GM19372 (cell line): Measurements from ENCODE around the gene DIAPH3.

ENCODE experiments used
- ATAC-seq: cut with Tn5 transposase; IDR thresholded peaks from one replicate; pipeline ENCODE4 v1.9.1; 2021; ENCODE audit warnings: mild to moderate bottlenecking, low read depth, moderate library complexity; ENCODE audit not compliant: unreplicated experiment

Gene DIAPH3

DNA sequence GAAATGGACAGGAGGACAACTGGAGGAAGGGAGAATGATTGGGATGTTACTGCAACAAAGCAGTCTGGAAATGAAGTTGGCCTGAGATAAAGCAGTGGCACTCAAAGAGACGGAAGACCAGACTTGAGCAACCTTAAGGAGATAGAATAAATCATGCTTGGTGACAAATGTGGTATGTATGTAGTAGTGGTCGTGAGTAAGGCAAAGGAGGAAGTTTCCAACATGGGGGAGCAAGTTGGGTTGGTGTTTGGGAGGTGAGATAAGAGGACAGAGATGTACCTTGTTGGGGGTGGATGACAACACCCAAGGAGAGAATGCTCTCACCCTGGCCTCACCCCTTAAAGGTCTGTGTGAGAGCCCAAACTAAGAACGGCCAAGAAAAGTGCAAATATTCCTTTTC, 420.5 kb downstream of the DIAPH3 start:
- no peak for ATAC-seq

DNA sequence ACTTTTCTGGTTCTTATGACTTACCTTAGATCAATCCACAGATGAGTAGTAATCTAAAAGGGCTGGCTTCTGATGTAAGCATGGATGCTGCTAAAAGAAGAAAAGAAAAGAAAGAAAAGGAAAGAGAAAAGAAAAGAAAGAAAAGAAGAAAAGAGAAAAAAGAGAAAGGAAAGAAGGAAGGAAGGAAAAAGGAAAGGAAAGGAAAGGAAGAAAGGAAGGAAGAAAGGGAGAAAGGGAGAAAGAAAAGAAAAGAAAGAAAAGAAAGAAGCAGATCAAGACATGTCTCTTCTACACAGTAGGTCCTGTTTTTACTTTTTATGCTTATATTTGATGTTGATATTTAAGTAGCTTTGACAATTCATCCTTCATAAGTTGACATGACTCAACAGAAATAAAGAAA, 421.3 kb downstream of the DIAPH3 start:
- no peak for ATAC-seq

DNA sequence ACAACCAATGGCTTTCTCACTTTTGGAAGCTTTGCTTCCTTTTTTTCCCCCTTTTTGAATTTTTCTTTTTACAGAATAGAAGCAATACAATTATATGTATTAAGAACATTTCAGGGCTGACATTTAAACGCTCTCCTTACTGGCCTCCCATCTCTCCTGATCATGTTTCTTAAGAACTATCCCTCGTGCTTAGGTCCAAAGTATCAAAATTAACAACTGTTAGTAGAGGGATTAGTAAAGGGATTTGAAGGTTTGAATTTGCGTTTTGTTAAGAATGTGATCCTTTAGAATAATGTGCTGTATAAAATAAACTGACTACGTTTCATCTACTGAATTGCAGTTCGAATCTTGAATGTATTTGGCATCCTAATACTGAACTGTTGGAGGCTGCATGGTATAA, 424.8 kb downstream of the DIAPH3 start:
- ATAC-seq, result no peak

DNA sequence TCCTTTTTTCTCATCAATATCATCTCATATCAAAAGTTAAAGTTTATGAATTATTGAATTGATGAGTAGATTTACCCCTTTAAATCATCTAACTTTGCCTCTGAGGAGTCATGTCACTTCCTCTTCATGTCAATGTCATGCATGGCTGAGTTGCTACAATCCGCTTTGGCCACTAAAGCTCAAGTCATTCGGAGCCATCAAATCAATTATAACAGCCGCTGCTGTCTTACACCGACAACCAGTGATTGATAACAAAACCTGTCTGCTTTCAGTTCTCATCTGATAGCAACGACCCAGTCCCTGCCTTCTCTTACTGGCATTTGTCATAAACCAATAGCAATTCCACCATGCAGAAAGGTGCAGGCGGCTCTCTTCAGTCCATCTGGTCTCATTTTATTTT, 429.3 kb downstream of the DIAPH3 start:
- peak; percentile 97 for ATAC-seq

DNA sequence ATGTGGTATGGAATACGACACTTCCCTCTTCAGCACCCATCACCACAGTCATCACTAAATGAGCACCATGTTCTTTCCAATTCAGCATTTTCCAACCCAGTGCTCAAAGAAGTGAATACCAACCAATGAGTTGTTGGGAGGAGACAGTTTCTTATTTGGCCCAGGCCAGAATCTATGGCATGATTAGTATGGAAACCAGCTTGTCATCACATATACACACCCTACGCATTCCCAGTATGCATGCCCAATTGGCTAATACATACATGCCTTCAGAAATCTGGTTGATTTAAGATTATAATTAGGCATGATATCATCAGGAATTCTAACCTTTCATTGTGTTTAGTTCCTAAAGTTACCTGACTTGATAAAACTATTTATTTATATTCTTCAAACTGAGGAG, 430.0 kb downstream of the DIAPH3 start:
- no peak for ATAC-seq

DNA sequence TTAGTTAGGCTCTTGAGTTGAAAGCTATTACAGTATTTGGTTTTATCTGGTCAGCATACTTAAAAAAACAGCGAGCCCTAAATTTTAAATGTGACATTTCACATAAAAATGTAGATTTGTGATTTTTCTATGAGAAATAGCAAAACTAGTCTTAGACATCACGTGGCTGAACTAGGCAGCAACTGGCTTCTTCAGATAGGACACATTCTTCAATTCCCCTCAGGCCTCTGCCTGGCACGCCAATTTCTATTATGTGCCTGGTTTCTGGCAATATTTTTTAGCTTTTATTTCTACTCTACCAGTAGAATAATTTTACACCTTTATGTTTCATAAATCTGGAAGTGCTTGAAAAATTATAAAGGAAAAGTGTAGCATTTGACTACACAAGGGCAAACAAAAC, 433.7 kb downstream of the DIAPH3 start:
- ATAC-seq, result no peak

DNA sequence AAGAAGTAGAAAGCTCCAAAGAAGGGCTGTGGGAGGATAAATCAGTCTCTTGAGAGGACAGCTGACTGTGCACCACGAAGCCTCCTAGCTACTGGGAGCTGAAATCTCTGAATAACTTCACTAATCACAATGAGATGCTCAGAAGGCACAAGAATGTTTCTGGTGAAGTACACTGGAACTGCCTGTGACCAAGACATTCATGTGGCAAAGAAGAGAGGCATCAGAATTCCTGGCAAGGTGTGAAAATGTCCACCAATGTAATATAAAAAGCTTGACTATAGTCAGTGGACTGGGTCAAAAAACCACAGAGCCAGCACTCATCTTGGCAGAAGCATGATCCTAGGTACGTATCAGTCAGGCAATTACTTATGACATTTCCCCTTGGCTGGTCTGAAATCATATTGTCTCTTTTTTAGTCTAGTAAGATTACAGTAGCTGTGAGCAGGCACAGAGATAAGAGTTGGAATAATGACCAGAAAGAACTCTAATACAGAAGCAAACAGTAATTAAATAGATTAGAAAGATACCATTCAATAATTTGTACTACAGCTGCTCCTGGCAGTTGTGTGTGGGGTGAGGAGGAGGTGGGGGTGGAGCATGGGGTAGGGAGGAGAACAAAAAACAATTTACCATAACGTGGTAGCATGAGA, 434.7 kb downstream of the DIAPH3 start:
- no peak for ATAC-seq

DNA sequence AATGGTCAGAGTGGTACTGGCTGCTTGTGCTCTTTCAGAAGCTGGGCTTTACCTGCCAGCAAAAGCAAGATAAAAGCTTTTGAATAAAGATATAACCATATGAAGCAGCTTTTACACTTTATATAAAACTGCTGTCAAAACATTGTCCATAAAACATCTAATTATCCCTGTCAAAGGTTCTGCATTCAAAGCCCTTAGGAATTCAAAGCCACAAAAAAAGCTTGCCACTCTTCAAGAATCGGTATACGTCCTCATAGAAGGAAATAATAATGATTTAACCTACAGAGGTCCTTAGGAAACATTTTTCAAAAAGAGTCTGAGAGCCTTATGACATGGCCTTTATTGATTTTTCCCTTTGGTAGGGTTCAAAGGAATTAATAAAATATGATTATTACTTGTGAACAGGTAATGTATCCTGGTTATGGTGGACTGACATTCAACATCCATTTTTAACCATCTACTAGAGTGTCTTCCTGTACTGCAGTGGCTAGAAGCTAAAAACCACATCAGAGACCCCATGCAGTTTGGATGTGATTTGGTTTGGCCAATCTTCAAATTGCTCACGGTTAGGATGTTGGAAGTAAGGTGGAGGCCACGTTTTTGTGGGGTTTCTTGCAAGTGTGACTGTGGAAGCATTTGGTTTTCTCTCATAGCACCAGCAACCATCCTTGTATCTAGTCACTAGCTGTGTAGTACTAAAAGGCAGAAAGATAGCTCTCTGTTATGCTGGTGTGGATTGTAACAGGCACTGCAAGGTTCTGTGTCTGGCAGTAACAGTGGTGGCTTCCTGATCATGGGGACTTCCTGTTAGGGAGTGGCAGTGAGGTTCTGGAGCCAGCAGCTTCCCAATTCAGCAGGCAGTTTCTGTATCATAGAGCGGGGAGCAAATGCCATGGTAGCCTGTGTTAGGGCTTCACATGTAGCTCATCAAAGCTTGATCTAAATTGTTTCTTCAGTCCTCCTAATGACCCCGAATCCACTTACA, 441.5 kb downstream of the DIAPH3 start:
- no peak for ATAC-seq

DNA sequence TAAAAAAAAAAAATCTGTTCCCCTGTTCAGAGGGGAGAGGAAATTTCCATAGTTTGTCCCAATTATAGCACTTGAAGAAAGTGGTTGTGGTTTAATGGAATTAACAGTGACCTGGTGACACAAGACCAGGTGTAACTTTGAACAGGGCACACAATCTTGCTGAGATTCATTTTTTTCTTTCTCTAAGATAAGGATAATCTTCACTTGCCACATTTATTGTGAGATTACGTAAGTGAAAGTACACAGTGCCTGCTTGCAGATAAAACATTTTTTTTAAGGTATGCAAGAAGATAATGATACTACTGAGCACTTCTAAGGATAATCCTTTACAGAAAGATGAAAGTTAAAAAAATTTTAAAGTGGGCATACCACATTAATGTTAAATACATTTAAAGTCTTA, 448.1 kb downstream of the DIAPH3 start:
- ATAC-seq, result no peak

DNA sequence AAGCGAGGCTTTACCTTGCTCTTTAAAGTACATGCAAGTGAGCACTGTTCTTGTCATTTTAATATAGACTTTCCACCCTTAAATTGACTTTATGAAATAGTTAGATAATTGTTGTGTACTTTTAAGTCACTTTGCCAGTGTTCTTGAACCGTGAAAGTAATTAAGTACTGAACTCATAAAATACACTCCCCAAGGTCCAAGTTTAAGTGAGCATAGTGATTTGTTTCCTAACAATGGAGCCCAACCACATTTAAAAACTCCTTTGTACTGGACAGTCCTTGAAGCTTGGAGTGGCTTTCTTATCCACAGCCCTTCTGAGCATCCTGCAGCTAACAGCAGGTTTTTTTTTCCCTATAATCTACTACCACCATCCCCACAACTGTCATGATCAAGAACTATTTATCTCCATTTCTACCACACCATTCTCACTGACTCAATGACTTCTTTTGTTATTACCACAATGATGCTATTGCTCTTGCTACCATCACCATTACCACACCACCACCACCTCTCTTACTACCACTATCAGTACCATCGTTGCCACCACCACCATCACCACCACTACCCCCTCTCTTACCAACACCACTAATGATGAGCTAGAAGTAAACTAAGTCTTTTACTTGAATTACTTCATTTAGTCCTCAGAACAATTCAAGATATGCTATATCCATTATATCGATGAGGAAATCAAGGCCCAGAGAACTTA, 452.6 kb downstream of the DIAPH3 start:
- no peak for ATAC-seq

DNA sequence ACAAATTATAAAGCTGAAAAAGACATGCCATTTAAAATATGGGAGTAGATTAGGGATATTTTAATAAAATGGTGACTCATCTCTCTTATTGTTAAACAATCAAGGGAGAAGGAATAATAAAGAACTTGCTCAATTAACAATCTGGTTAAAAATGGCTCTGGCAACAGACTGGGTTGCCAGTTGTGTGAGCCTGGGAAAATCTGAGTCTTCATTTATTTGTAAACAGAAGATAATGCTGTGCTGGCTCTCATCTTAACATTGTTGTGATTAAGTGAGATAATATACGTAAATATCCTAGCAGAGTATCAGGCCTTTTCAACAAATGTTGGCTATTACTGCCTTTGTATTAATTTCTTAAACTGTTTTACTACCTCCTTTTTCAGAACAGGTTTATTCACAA, 453.3 kb downstream of the DIAPH3 start:
- ATAC-seq, result no peak

DNA sequence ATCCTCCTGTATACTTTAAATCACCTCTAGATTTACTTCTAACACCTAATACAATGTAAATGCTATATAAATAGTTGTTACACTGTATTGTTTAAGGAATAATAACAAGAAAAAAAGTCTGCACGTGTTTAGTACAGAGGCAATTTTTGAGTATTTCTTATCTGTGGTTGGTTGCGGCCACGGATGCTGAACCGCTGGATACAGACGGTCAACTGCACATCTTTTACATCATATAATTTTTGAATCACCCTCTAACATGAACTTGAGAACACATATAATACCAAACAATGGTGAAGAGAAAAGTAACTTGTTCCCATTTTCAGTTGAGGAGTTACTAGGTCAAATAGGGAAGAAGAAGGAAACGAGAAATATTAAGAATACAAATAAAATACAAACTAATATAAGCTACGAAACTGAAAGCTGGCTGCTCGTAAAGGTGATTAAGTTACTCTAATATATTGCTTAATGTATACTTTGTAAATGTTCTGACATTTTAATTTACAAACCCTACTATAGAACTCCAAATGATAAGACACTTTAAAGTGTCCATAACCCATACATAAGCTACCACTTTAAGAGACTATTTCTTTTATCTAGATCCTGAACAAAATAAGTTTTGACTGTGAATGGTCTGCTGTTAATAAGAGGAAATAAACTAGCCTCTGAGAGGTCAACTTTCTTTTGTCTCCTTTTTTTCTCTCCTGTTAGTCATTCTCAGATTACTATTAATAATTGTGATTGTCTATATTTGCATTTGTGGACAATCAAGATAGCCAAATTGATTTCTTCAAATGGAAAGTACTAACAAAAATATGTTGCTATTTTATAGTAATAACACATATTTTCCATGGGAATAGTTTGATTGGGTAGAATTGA, 457.4 kb downstream of the DIAPH3 start:
- no peak for ATAC-seq

DNA sequence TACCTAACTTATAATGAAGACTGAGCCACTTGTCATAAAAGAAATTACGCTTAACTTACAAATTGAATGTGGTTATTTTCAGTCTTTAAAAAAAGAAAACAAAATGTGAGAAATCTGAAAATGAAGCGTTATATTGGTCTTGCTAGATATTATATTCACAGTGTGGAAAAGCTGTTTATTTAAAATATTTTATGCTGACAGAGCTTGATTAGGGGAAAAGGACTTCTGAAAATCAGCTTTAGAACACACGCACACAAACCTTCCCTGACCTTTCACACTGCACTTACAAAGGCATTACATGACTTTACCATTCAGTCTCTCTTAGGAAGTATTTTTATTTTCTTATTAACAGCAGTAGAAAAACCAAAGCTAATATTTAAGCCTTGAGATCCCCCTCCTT, 461.5 kb downstream of the DIAPH3 start:
- no peak for ATAC-seq

DNA sequence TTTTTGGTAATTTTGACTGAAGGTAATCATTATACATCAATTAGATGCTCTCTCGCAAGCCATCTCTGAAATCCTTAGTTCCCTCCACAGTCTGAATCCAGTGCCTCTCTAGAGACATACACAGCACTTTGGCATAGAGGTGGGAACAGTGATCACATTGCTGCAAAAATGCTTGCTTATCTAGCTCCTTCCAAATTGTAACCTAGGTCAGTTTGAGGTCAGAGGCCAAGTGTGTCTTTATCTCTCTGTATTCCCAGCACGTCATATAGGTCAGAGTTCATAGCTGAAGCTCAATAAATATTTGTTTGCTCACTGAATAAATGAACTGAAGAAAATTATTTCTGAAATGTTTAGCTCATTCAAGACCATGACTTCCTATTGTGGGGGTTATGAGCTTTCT, 462.5 kb downstream of the DIAPH3 start:
- no peak for ATAC-seq

DNA sequence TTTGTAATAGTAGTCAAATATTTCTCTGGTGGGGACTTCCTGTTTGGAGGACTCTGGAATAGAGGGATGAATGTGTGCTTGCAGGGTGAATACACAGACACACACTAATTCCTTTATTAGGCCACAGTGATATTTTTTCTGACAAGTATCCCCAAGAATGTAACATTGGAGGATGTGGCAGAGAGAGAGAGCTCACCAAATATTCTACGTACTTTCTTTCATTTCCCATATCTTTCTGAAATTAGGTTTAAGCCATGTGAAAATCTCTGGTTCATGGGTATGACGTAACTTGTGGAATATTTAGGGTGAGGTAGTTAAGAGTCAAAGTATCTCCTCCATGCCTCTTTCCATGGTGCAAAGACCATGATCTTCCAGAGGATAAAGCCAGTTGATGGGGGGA, 463.4 kb downstream of the DIAPH3 start:
- ATAC-seq, result no peak

DNA sequence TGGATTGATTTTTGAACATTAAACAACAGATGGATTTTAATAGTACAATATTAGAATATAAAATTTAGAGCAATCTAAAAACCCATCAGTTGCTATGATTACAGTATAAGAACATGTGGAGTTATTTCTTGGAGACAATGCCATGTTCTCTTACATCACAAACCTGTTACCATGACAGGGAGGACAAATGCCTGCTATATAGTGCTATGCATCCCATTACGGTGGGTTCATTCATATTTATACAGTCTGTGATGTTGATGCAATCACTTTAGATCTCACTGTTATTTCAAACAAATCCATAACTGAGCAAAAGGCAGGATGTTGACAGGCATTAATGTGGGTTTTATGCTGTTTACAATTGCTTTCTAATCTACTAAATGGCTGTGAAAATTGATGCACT, 467.5 kb downstream of the DIAPH3 start:
- ATAC-seq, result no peak

DNA sequence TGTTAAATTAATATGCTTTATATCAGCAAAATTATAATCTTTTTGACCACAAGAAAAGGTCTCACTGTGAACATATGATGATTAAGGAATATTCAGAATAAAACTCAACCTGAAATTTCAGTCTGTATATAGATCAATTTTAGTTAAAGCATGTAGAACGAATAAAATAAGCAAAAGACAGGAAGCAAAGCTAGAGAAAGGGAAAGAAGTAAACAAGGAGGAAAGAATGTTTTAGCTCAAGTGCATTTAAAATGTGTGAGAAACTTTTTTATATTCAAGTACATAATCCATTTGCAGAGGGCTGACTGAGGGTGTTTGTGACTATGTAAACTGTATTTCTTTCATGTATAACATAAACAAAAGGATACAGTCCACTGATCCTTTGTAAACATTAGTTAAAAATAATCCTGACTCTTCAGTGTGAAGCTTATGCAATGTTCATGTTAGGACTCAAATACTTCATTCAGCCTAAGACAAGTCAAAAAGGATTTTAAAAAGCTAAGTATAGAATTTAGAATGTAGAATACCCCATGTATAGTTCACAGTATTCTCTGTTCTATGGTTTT, 472.1 kb downstream of the DIAPH3 start:
- ATAC-seq, result no peak

DNA sequence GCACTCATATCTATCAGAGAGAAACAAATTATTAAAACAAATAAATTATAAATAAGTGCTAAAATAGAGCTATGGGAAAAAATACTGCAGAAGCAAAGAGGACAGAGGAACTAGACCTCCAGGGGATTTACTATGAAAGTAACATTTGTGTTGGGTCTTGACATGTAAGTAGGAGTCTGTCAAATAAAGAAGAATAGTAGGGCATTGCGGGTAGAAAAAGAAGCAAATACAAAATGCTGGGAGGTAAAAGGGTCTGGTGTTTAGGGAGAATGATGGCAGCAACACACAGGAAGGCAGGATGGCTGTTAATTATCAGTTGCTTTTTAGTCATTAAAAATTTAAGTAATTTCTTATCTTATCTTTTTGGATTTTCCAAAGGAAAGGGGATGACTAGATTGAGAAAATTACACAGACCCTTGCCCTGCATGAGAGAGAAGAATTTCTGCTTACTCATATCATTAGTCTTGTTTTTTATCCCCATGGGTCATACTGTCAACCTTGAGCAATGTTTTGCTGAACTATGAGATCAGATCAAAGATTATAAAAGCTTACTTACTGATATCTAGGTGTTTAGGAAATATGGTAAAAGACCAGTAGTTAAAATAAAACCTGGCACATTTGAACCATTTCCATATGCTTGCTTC, 472.7 kb downstream of the DIAPH3 start:
- ATAC-seq, result no peak

DNA sequence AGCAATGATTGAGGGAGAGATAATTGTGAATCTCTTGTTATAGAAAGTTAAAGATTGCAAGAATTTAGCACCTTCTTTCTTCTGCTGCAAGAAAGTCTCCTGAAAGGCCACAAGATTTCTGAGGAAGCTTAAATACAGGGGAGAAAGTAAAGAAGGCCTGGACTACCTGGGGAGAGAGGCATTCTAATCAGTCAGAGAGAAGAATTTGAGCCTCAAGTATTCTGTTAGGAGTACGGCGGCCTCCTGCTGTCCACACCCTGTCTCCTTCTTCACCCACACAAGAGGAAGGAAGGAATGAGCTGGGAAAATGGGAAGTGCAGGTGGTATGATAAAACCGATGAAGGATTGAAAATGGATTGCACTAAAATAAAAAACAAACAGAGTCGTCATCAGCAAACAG, 474.7 kb downstream of the DIAPH3 start:
- ATAC-seq, result no peak
